ENCODE measurements around the gene EOMES.

The EOMES gene

GRCh38 chr3:27719314-27720003 lies 2.7 kb downstream of the EOMES start:
- no peak for DNase-seq

- DNase-seq, result no peak
Observed at GRCh38 chr3:27718459-27718858, 3.7 kb downstream of the EOMES start.

GRCh38 chr3:27717200-27717852 lies 4.8 kb downstream of the EOMES start:
- DNase-seq, result no peak

GRCh38 chr3:27716309-27716708 lies 5.8 kb downstream of the EOMES start:
- DNase-seq, result no peak

- DNase-seq, result no peak
Observed at GRCh38 chr3:27715863-27716262, 6.3 kb downstream of the EOMES start.

- no peak for DNase-seq
Observed at GRCh38 chr3:27715454-27715806, 6.7 kb downstream of the EOMES start.

- DNase-seq, result no peak
Observed at GRCh38 chr3:27714692-27715453, 7.2 kb downstream of the EOMES start.

- no peak for DNase-seq
Observed at GRCh38 chr3:27714146-27714526, 8.0 kb downstream of the EOMES start.

GRCh38 chr3:27713435-27714145 lies 8.5 kb downstream of the EOMES start:
- no peak for DNase-seq

GRCh38 chr3:27713078-27713423 lies 9.1 kb downstream of the EOMES start:
- DNase-seq, result no peak

GRCh38 chr3:27712136-27713077 lies 9.7 kb downstream of the EOMES start:
- peak; percentile 35 for DNase-seq

GRCh38 chr3:27708250-27708649 lies 13.9 kb downstream of the EOMES start:
- no peak for DNase-seq

GRCh38 chr3:27699067-27699466 lies 23.1 kb downstream of the EOMES start:
- DNase-seq, result no peak

- no peak for DNase-seq
Observed at GRCh38 chr3:27696906-27697305, 25.2 kb downstream of the EOMES start.

- DNase-seq, result no peak
Observed at GRCh38 chr3:27695636-27696035, 26.5 kb downstream of the EOMES start.

GRCh38 chr3:27688053-27688452 lies 34.1 kb downstream of the EOMES start:
- no peak for DNase-seq

GRCh38 chr3:27686642-27687041 lies 35.5 kb downstream of the EOMES start:
- no peak for DNase-seq

- DNase-seq, result no peak
Observed at GRCh38 chr3:27685474-27685873, 36.6 kb downstream of the EOMES start.

- DNase-seq, result no peak
Observed at GRCh38 chr3:27684302-27684701, 37.8 kb downstream of the EOMES start.

- peak; percentile 31 for DNase-seq
Observed at GRCh38 chr3:27681249-27681748, 40.8 kb downstream of the EOMES start.

- no peak for DNase-seq
Observed at GRCh38 chr3:27680517-27681246, 41.4 kb downstream of the EOMES start.

- DNase-seq, result no peak
Observed at GRCh38 chr3:27679691-27680090, 42.4 kb downstream of the EOMES start.

All from NCI-H1105 treated with DMSO at 0.1 percent for 48 hours (cell line).